Renal pelvis (tissue), 12 donors: ENCODE results near the gene C10orf88. TPM values are rescaled to one million over a fixed set of nuclear protein-coding genes. Genes with fewer than 3 reads are reported as not detected.
A peak's percentile ranks its signal among the peaks of the same experiment; 100 is the strongest.

ENCODE experiments used
- DNase-seq: peaks from one replicate; pipeline ENCODE4 v3.0.0-alpha.2; 2013
- long read RNA-seq, 16 experiments: transcript quantifications; one replicate each; lab custom pipeline, GENCODE V29; 2026
- polyA plus RNA-seq, 3 donors: library from polyadenylated mRNA; unstranded; fragments of 120-200 nt; gene quantifications; one replicate each; pipeline ENCODE4 v1.2.1, GENCODE V29; 2013; ENCODE audit not compliant: insufficient read length in 3 of 3

Gene C10orf88
- 10 to 100 TPM; 16.1 to 21.1 (median 20.9) TPM for polyA plus RNA-seq
- long read RNA-seq, donor 1, partial matches to known transcripts, result 0 of 3 reads
- long read RNA-seq, donor 1, other reads (novel, unspliced or antisense), result 0 of 3 reads
- long read RNA-seq, donor 2, partial matches to known transcripts, result 0 of 2 reads
- long read RNA-seq, donor 2, other reads (novel, unspliced or antisense), result 0 of 2 reads
- long read RNA-seq, donor 3, partial matches to known transcripts, result 0 of 2 reads
- long read RNA-seq, donor 3, other reads (novel, unspliced or antisense), result 0 of 2 reads
- long read RNA-seq, donor 4, transcript C10orf88-204 (6 exons, 2,482 nt), result major isoform, 7 of 7 reads
- long read RNA-seq, donor 4, partial matches to known transcripts, result 0 of 7 reads
- long read RNA-seq, donor 4, other reads (novel, unspliced or antisense), result 0 of 7 reads
- long read RNA-seq, donor 5, partial matches to known transcripts, result 0 of 4 reads
- long read RNA-seq, donor 5, other reads (novel, unspliced or antisense), result 0 of 4 reads
- long read RNA-seq, donor 6, transcript C10orf88-204 (6 exons, 2,482 nt), result major isoform, 6 of 6 reads
- long read RNA-seq, donor 6, partial matches to known transcripts, result 0 of 6 reads
- long read RNA-seq, donor 6, other reads (novel, unspliced or antisense), result 0 of 6 reads
- long read RNA-seq, donor 7, partial matches to known transcripts, result 0 of 4 reads
- long read RNA-seq, donor 7, other reads (novel, unspliced or antisense), result 0 of 4 reads
- long read RNA-seq, donor 8, partial matches to known transcripts, result 0 of 3 reads
- long read RNA-seq, donor 8, other reads (novel, unspliced or antisense), result 0 of 3 reads
- long read RNA-seq, donor 9, partial matches to known transcripts, result 0 of 3 reads
- long read RNA-seq, donor 9, other reads (novel, unspliced or antisense), result 0 of 3 reads
- long read RNA-seq, donor 10, partial matches to known transcripts, result 0 of 3 reads
- long read RNA-seq, donor 10, other reads (novel, unspliced or antisense), result 0 of 3 reads
- long read RNA-seq, donor 11, partial matches to known transcripts, result 0 of 3 reads
- long read RNA-seq, donor 11, other reads (novel, unspliced or antisense), result 0 of 3 reads
- long read RNA-seq, donor 12, partial matches to known transcripts, result 0 of 4 reads
- long read RNA-seq, donor 12, other reads (novel, unspliced or antisense), result 0 of 4 reads
- long read RNA-seq, donor 13, partial matches to known transcripts, result 0 of 4 reads
- long read RNA-seq, donor 13, other reads (novel, unspliced or antisense), result 0 of 4 reads
- long read RNA-seq, donor 14, result 0 reads
- long read RNA-seq, donor 15, transcript C10orf88-204 (6 exons, 2,482 nt), result major isoform, 9 of 10 reads
- long read RNA-seq, donor 15, partial matches to known transcripts, result 0 of 10 reads
- long read RNA-seq, donor 15, other reads (novel, unspliced or antisense), result 0 of 10 reads
- long read RNA-seq, donor 16, partial matches to known transcripts, result 0 of 4 reads
- long read RNA-seq, donor 16, other reads (novel, unspliced or antisense), result 0 of 4 reads

GRCh38 chr10:122953902-122954730 is at the start of gene C10orf88:
C10orf88 (minus strand) TSS chr10:122954227; CDS start chr10:122954178, 49 bp downstream.
- DNase-seq, result peak; percentile 98

GRCh38 chr10:123001370-123001769 is 47.3 kb upstream of the C10orf88 start:
- no peak for DNase-seq

GRCh38 chr10:123000155-123000554 is 46.1 kb upstream of the C10orf88 start:
- DNase-seq, result no peak

- no peak for DNase-seq
These were observed 45.3 kb upstream of the C10orf88 start for GRCh38 chr10:122999347-122999746.

GRCh38 chr10:122998934-122999333 is 44.9 kb upstream of the C10orf88 start:
- no peak for DNase-seq

GRCh38 chr10:122998360-122998917 is 44.4 kb upstream of the C10orf88 start:
- DNase-seq, result no peak

- no peak for DNase-seq
These were observed 43.8 kb upstream of the C10orf88 start for GRCh38 chr10:122997864-122998263.

- DNase-seq, result no peak
These were observed 41.9 kb upstream of the C10orf88 start for GRCh38 chr10:122995936-122996335.

- DNase-seq, result no peak
These were observed 39.8 kb upstream of the C10orf88 start for GRCh38 chr10:122993797-122994336.

- no peak for DNase-seq
These were observed 38.1 kb upstream of the C10orf88 start for GRCh38 chr10:122992031-122992585.

GRCh38 chr10:122990278-122990677 is 36.3 kb upstream of the C10orf88 start:
- no peak for DNase-seq

- DNase-seq, result no peak
These were observed 34.5 kb upstream of the C10orf88 start for GRCh38 chr10:122988501-122988900.

GRCh38 chr10:122986335-122986734 is 32.3 kb upstream of the C10orf88 start:
- no peak for DNase-seq

- DNase-seq, result no peak
These were observed 30.7 kb upstream of the C10orf88 start for GRCh38 chr10:122984708-122985107.

GRCh38 chr10:122983898-122984297 is 29.9 kb upstream of the C10orf88 start:
- no peak for DNase-seq

- DNase-seq, result peak; percentile 20
These were observed 27.0 kb upstream of the C10orf88 start for GRCh38 chr10:122981066-122981464.

- peak; percentile 90 for DNase-seq
These were observed 26.4 kb upstream of the C10orf88 start, which contains the start of gene PSTK for GRCh38 chr10:122980209-122981065. PSTK (plus strand) TSS chr10:122980401; CDS start chr10:122980480, 79 bp downstream.

- no peak for DNase-seq
These were observed 20.6 kb upstream of the C10orf88 start for GRCh38 chr10:122974543-122975064.
